GM12892 (cell line): ENCODE data around the gene NR3C2.

ENCODE experiments used
- POLR2AphosphoS5 ChIP-seq: IDR thresholded peaks from 2 replicates; pipeline ENCODE4 v1.6.1; 2011; ENCODE audit warnings: low read depth, low read length, control low read depth
- TAF1 ChIP-seq: IDR thresholded peaks from 2 replicates; pipeline ENCODE4 v1.6.1; 2011; ENCODE audit warnings: low read depth, mild to moderate bottlenecking, control low read depth, low read length, borderline replicate concordance

GRCh38 chr4:148441624-148441985 lies 609 bp downstream of the NR3C2 start:
- TF ChIP-seq TAF1 (no peak), POLR2AphosphoS5 (no peak)
